Stimulated activated CD8-positive, alpha-beta memory T cell treated with anti-CD3 and anti-CD28 coated beads, Interleukin-7, amount 100 ng/mL, for 4 hours (primary cell): Measurements from ENCODE around the gene PGBD4.
A peak's percentile ranks its signal among the peaks of the same experiment; 100 is the strongest.

Source experiments
- DNase-seq, 2 donors: peaks; one replicate each; pipeline ENCODE4 v3.0.0-alpha.2; 2020; ENCODE audit warnings: low read depth in 2 of 2

The PGBD4 gene

GRCh38 chr15:34101366-34102174 is at the start of gene PGBD4, which contains the start of gene EMC7:
TSS of gene PGBD4 (plus strand) at chr15:34102083. CDS start at chr15:34102532, 449 bp downstream.
TSS of gene EMC7 (minus strand) at chr15:34101862. CDS start at chr15:34101839, 23 bp downstream.
- DNase-seq: peak; percentile 98 to 99

- no peak for DNase-seq
These were observed 47.7 kb upstream of the PGBD4 start for GRCh38 chr15:34054081-34054707.

GRCh38 chr15:34055868-34056595 is 45.9 kb upstream of the PGBD4 start:
- no peak for DNase-seq

- no peak for DNase-seq
These were observed 45.0 kb upstream of the PGBD4 start for GRCh38 chr15:34056911-34057310.

- no peak for DNase-seq
These were observed 42.4 kb upstream of the PGBD4 start for GRCh38 chr15:34059476-34059875.

- no peak for DNase-seq
These were observed 41.9 kb upstream of the PGBD4 start for GRCh38 chr15:34059946-34060345.

GRCh38 chr15:34064438-34064837 is 37.4 kb upstream of the PGBD4 start:
- no peak for DNase-seq

- no peak for DNase-seq
These were observed 36.6 kb upstream of the PGBD4 start for GRCh38 chr15:34065261-34065660.

GRCh38 chr15:34065941-34066340 is 35.9 kb upstream of the PGBD4 start:
- DNase-seq: no peak

- DNase-seq: no peak
These were observed 31.9 kb upstream of the PGBD4 start for GRCh38 chr15:34070003-34070402.

GRCh38 chr15:34076785-34077184 is 25.1 kb upstream of the PGBD4 start:
- no peak for DNase-seq

GRCh38 chr15:34078900-34079299 is 23.0 kb upstream of the PGBD4 start:
- no peak for DNase-seq

- DNase-seq: no peak
These were observed 22.0 kb upstream of the PGBD4 start for GRCh38 chr15:34079904-34080303.

GRCh38 chr15:34084086-34084485 is 17.8 kb upstream of the PGBD4 start:
- no peak for DNase-seq

- DNase-seq: no peak
These were observed 16.1 kb upstream of the PGBD4 start for GRCh38 chr15:34085746-34086145.

GRCh38 chr15:34099914-34100313 is 2.0 kb upstream of the PGBD4 start:
- no peak for DNase-seq

- DNase-seq: no peak
These were observed 467 bp downstream of the PGBD4 start for GRCh38 chr15:34102175-34102925.

GRCh38 chr15:34106423-34106822 is 4.5 kb downstream of the PGBD4 start:
- DNase-seq: no peak

- no peak for DNase-seq
These were observed 5.4 kb downstream of the PGBD4 start for GRCh38 chr15:34107315-34107714.

- no peak for DNase-seq
These were observed 8.1 kb downstream of the PGBD4 start for GRCh38 chr15:34109797-34110663.

GRCh38 chr15:34111488-34111887 is 9.6 kb downstream of the PGBD4 start:
- no peak for DNase-seq
